Suprapubic skin (tissue), 4 donors: ENCODE results near the gene PRPS1L1. TPM values are rescaled to one million over a fixed set of nuclear protein-coding genes. Genes with fewer than 3 reads are reported as not detected.

Experiments used
- DNase-seq, 2 donors: peaks; one replicate each; pipeline ENCODE4 v3.0.0-alpha.2; 2019; ENCODE audit warnings: low spot score in 2 of 2
- H3K27ac ChIP-seq: fragments of 200-600 bp; sonication (generic); one replicate; pipeline ENCODE4 v1.5.1; 2019
- H3K27me3 ChIP-seq: fragments of 200-600 bp; sonication (generic); one replicate; pipeline ENCODE4 v1.5.1; 2019
- H3K36me3 ChIP-seq: fragments of 200-600 bp; sonication (generic); one replicate; pipeline ENCODE4 v1.5.1; 2019
- H3K4me1 ChIP-seq: fragments of 200-600 bp; sonication (generic); one replicate; pipeline ENCODE4 v1.5.1; 2019
- H3K4me3 ChIP-seq: fragments of 200-600 bp; sonication (generic); one replicate; pipeline ENCODE4 v1.5.1; 2019; ENCODE audit warnings: mild to moderate bottlenecking
- H3K9me3 ChIP-seq: fragments of 200-600 bp; sonication (generic); one replicate; pipeline ENCODE4 v1.5.1; 2019
- CTCF ChIP-seq, 2 donors: fragments of 200-600 bp in 1 of 2; fragments of 450-650 bp in 1 of 2; sonication (generic) in 1 of 2; IDR thresholded peaks; one replicate each; pipeline ENCODE4 v1.5.1; 2016 to 2019; ENCODE audit warnings: antibody characterized with exemption in 2 of 2, mild to moderate bottlenecking in 1 of 2, moderate library complexity in 1 of 2
- EP300 ChIP-seq: sonication (generic); formaldehyde crosslinking; IDR thresholded peaks from one replicate; pipeline ENCODE4 v1.6.1; 2017; ENCODE audit warnings: antibody characterized with exemption
- POLR2A ChIP-seq, 2 donors: fragments of 450-650 bp; IDR thresholded peaks; one replicate each; pipeline ENCODE4 v1.6.1; 2017; ENCODE audit warnings: antibody characterized with exemption in 2 of 2, mild to moderate bottlenecking in 2 of 2, moderate library complexity in 2 of 2
- POLR2AphosphoS5 ChIP-seq, 3 donors: sonication (generic); formaldehyde crosslinking; IDR thresholded peaks; one replicate each; pipeline ENCODE4 v1.6.1; 2017; ENCODE audit warnings: antibody characterized with exemption in 3 of 3
- WGBS: methylation state at CpG from one replicate; pipeline ENCODE4 v1.1.5; 2018; 5-methylcytosine and 5-hydroxymethylcytosine counted together
- total RNA-seq, 4 donors: library from RNA; depleted of rRNA; stranded (reverse); fragments of >200 nt; gene quantifications; one replicate each; pipeline ENCODE4 v1.1.0, GENCODE V29; 2016

Gene PRPS1L1
- total RNA-seq, 4 donors from 2014 or later = 0.89 TPM; not detected in 3

- 91% methylated on average over 3 of the region's 3 CpGs for WGBS
- TF ChIP-seq POLR2AphosphoS5 (IDR thresholded peaks at IDR 0.05) (no peak), POLR2A (IDR thresholded peaks at IDR 0.05) (no peak), CTCF (IDR thresholded peaks at IDR 0.05) (no peak), EP300 (no peak)
Measured at GRCh38 chr7:18037609-18038008, 10.0 kb upstream of the PRPS1L1 start.

GRCh38 chr7:18036783-18037182 lies 9.1 kb upstream of the PRPS1L1 start:
- no peak for TF ChIP-seq EP300
- TF ChIP-seq CTCF (IDR thresholded peaks at IDR 0.05) = no peak
- no peak for TF ChIP-seq POLR2A (IDR thresholded peaks at IDR 0.05)
- no peak for TF ChIP-seq POLR2AphosphoS5 (IDR thresholded peaks at IDR 0.05)
- no peak for DNase-seq
- no peaks in the 10 kb centered on the region for H3K36me3 ChIP-seq
- H3K27me3 ChIP-seq = no peaks in the 10 kb centered on the region
- no peak overlapping the region for H3K27ac ChIP-seq
- H3K4me3 ChIP-seq = no peak overlapping the region
- H3K9me3 ChIP-seq = no peaks in the 10 kb centered on the region
- no peaks in the 10 kb centered on the region for H3K4me1 ChIP-seq
- 95% methylated on average over 3 of the region's 3 CpGs for WGBS

More at GRCh38 chr7:18037609-18038008, 10.0 kb upstream of the PRPS1L1 start:
- Histone ChIP-seq H3K36me3 (no peaks in the 10 kb centered on the region), H3K4me3 (no peak overlapping the region), H3K4me1 (no peaks in the 10 kb centered on the region), H3K27ac (no peak overlapping the region), H3K27me3 (no peaks in the 10 kb centered on the region), H3K9me3 (no peaks in the 10 kb centered on the region)
- no peak for DNase-seq

GRCh38 chr7:18030758-18031157 lies 3.1 kb upstream of the PRPS1L1 start:
- whole genome bisulfite sequencing = 23% methylated on average over 1 of the region's 1 CpG
- no peaks in the 10 kb centered on the region for H3K36me3 ChIP-seq

GRCh38 chr7:18020138-18020715 lies 7.4 kb downstream of the PRPS1L1 start:
- H3K36me3 ChIP-seq = no peaks in the 10 kb centered on the region
- peaks cover 7% of the 10 kb centered on the region for H3K4me1 ChIP-seq
- 87% methylated on average over 3 of the region's 3 CpGs for WGBS
- no peaks in the 10 kb centered on the region for H3K9me3 ChIP-seq
- H3K27me3 ChIP-seq = no peaks in the 10 kb centered on the region
- H3K27ac ChIP-seq = peak overlapping the region; percentile 77
- no peak for DNase-seq
- H3K4me3 ChIP-seq = no peak overlapping the region
- TF ChIP-seq CTCF (IDR thresholded peaks at IDR 0.05) = no peak
- TF ChIP-seq EP300 = no peak
- TF ChIP-seq POLR2AphosphoS5 (IDR thresholded peaks at IDR 0.05) = no peak
- TF ChIP-seq POLR2A (IDR thresholded peaks at IDR 0.05) = no peak

More at GRCh38 chr7:18030758-18031157, 3.1 kb upstream of the PRPS1L1 start:
- Histone ChIP-seq H3K9me3 (no peaks in the 10 kb centered on the region), H3K27me3 (no peaks in the 10 kb centered on the region), H3K27ac (no peak overlapping the region), H3K4me3 (no peak overlapping the region), H3K4me1 (no peaks in the 10 kb centered on the region)
- no peak for TF ChIP-seq POLR2A (IDR thresholded peaks at IDR 0.05)
- TF ChIP-seq POLR2AphosphoS5 (IDR thresholded peaks at IDR 0.05) = no peak
- no peak for TF ChIP-seq CTCF (IDR thresholded peaks at IDR 0.05)
- no peak for TF ChIP-seq EP300
- no peak for DNase-seq

- H3K36me3 ChIP-seq = no peaks in the 10 kb centered on the region
- H3K27ac ChIP-seq = peak overlapping the region; percentile 77
- no peaks in the 10 kb centered on the region for H3K27me3 ChIP-seq
- H3K9me3 ChIP-seq = no peaks in the 10 kb centered on the region
- H3K4me3 ChIP-seq = no peak overlapping the region
- H3K4me1 ChIP-seq = peaks cover 7% of the 10 kb centered on the region
- DNase-seq = no peak
- WGBS = 12% methylated on average over 1 of the region's 1 CpG
- no peak for TF ChIP-seq POLR2AphosphoS5 (IDR thresholded peaks at IDR 0.05)
- TF ChIP-seq CTCF (IDR thresholded peaks at IDR 0.05) = no peak
- no peak for TF ChIP-seq EP300
- TF ChIP-seq POLR2A (IDR thresholded peaks at IDR 0.05) = no peak
Measured at GRCh38 chr7:18019555-18019954, 8.1 kb downstream of the PRPS1L1 start.
